Neural cell (in vitro differentiated cells): ENCODE data around the gene ALPI.

Source experiments
- EZH2 ChIP-seq: fragments of 200-600, 300-800 bp; shearing (Covaris generic), sonication (generic); IDR thresholded peaks from 2 replicates; pipeline ENCODE4 v1.6.1; 2014; ENCODE audit warnings: antibody characterized with exemption, low read length, borderline replicate concordance, mild to moderate bottlenecking; ENCODE audit not compliant: insufficient read depth, poor library complexity, severe bottlenecking
- MXI1 ChIP-seq: fragments of 450-650 bp; conservative IDR thresholded peaks from 2 replicates; pipeline ENCODE4 v1.6.1; 2014; ENCODE audit warnings: antibody characterized with exemption, mild to moderate bottlenecking; ENCODE audit not compliant: poor library complexity, severe bottlenecking
- POLR2AphosphoS5 ChIP-seq: IDR thresholded peaks from 2 replicates; pipeline ENCODE4 v1.6.1; 2012
- RAD21 ChIP-seq: fragments of 450-650 bp; conservative IDR thresholded peaks from 2 replicates; pipeline ENCODE4 v1.6.1; 2014; ENCODE audit warnings: antibody characterized with exemption, mild to moderate bottlenecking, moderate library complexity
- SMC3 ChIP-seq: fragments of 450-650 bp; conservative IDR thresholded peaks from 2 replicates; pipeline ENCODE4 v1.6.1; 2014; ENCODE audit warnings: antibody characterized with exemption, mild to moderate bottlenecking, moderate library complexity; ENCODE audit not compliant: poor library complexity
- TAF1 ChIP-seq: IDR thresholded peaks from 2 replicates; pipeline ENCODE4 v1.6.1; 2012; ENCODE audit warnings: low read depth
- TF ChIP-seq, protein P1 (sequence below): fragments of 450-650 bp; IDR thresholded peaks from 2 replicates; pipeline ENCODE4 v1.5.1; 2014; ENCODE audit warnings: antibody characterized with exemption, mild to moderate bottlenecking, moderate library complexity; ENCODE audit not compliant: poor library complexity, severe bottlenecking
- TF ChIP-seq, protein P2 (sequence below): IDR thresholded peaks from 2 replicates; pipeline ENCODE4 v1.6.1; 2012; ENCODE audit warnings: borderline replicate concordance

DNA sequence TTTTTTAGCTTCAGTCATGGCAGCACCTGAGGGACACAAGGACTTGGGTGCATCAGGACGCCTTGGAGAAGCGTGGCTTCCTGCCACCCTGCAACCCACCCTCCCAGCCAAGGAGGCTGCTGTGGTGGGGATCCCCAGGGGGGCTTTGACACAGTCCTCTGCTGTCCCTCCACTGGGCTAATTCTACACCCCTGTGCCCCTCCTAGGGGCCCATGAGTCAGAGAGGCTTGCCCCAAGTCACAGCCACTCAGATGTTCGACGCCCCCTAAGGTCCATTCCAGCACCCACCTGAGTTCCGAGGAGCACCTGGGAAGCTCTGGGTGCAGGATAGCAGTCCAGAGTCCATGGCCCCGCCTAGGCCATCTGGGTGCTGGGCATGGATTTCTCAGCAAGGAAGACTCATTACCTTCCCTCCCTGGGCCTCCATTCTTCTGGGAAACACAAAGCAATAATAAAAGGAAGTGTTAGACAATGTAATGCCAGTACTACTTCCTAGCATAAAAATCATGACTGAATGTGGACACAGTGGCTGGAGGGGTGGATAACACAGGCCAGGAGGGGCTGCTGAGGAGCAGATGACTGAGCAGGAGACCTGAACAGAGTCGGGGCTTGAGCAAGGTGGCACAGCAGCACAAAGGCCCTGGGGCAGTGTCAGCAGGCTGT, 45.6 kb upstream of the ALPI start:
- no peak for TF ChIP-seq EZH2
- no peak for TF ChIP-seq SMC3
- TF ChIP-seq, protein P1, sequence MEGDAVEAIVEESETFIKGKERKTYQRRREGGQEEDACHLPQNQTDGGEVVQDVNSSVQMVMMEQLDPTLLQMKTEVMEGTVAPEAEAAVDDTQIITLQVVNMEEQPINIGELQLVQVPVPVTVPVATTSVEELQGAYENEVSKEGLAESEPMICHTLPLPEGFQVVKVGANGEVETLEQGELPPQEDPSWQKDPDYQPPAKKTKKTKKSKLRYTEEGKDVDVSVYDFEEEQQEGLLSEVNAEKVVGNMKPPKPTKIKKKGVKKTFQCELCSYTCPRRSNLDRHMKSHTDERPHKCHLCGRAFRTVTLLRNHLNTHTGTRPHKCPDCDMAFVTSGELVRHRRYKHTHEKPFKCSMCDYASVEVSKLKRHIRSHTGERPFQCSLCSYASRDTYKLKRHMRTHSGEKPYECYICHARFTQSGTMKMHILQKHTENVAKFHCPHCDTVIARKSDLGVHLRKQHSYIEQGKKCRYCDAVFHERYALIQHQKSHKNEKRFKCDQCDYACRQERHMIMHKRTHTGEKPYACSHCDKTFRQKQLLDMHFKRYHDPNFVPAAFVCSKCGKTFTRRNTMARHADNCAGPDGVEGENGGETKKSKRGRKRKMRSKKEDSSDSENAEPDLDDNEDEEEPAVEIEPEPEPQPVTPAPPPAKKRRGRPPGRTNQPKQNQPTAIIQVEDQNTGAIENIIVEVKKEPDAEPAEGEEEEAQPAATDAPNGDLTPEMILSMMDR: no peak
- TF ChIP-seq, protein P2, sequence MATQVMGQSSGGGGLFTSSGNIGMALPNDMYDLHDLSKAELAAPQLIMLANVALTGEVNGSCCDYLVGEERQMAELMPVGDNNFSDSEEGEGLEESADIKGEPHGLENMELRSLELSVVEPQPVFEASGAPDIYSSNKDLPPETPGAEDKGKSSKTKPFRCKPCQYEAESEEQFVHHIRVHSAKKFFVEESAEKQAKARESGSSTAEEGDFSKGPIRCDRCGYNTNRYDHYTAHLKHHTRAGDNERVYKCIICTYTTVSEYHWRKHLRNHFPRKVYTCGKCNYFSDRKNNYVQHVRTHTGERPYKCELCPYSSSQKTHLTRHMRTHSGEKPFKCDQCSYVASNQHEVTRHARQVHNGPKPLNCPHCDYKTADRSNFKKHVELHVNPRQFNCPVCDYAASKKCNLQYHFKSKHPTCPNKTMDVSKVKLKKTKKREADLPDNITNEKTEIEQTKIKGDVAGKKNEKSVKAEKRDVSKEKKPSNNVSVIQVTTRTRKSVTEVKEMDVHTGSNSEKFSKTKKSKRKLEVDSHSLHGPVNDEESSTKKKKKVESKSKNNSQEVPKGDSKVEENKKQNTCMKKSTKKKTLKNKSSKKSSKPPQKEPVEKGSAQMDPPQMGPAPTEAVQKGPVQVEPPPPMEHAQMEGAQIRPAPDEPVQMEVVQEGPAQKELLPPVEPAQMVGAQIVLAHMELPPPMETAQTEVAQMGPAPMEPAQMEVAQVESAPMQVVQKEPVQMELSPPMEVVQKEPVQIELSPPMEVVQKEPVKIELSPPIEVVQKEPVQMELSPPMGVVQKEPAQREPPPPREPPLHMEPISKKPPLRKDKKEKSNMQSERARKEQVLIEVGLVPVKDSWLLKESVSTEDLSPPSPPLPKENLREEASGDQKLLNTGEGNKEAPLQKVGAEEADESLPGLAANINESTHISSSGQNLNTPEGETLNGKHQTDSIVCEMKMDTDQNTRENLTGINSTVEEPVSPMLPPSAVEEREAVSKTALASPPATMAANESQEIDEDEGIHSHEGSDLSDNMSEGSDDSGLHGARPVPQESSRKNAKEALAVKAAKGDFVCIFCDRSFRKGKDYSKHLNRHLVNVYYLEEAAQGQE: no peak
- no peak for TF ChIP-seq RAD21
- TF ChIP-seq TAF1: no peak
- no peak for TF ChIP-seq POLR2AphosphoS5
- no peak for TF ChIP-seq MXI1
